H54 (cell line): ENCODE data around the gene RGS7.
"Not testable (repeated sequence)": the region's sequence is repeated elsewhere in the genome, so short reads cannot be mapped to it uniquely, and the experiment has no call there.

Source experiments
- DNase-seq: peaks from one replicate; pipeline ENCODE4 v3.0.0; 2011; ENCODE audit warnings: low spot score, mixed read lengths; ENCODE audit not compliant: insufficient read length
- FAIRE-seq: peaks from 3 replicates; lab custom pipeline; 2011; peaks lifted over from hg19 to GRCh38; lab: Jason Lieb, UNC
- POLR2A ChIP-seq: IDR thresholded peaks from 2 replicates; pipeline ENCODE4 v1.6.1; 2011; ENCODE audit warnings: low read depth, mild to moderate bottlenecking, low read length

Gene RGS7

GRCh38 chr1:240765732-240766363 lies 591.2 kb downstream of the RGS7 start:
- no peak for TF ChIP-seq POLR2A
- DNase-seq: peak; percentile 28
- no peak for FAIRE-seq

- TF ChIP-seq POLR2A: no peak
- FAIRE-seq: no peak
- DNase-seq: no peak
Observed at GRCh38 chr1:240763771-240764170, 593.2 kb downstream of the RGS7 start.

- DNase-seq, FAIRE-seq: not testable (repeated sequence)
Observed at GRCh38 chr1:240763095-240763494, 593.9 kb downstream of the RGS7 start.

GRCh38 chr1:240762471-240762987 lies 594.5 kb downstream of the RGS7 start:
- not testable (repeated sequence) for FAIRE-seq, DNase-seq

GRCh38 chr1:240758777-240759176 lies 598.2 kb downstream of the RGS7 start:
- not testable (repeated sequence) for DNase-seq

GRCh38 chr1:240758296-240758695 lies 598.7 kb downstream of the RGS7 start:
- no peak for FAIRE-seq
- TF ChIP-seq POLR2A: no peak
- no peak for DNase-seq

More at GRCh38 chr1:240758777-240759176, 598.2 kb downstream of the RGS7 start:
- FAIRE-seq: not testable (repeated sequence)

- FAIRE-seq: no peak
- TF ChIP-seq POLR2A: no peak
Observed at GRCh38 chr1:240747907-240748306, 609.1 kb downstream of the RGS7 start.

GRCh38 chr1:240743705-240744104 lies 613.3 kb downstream of the RGS7 start:
- FAIRE-seq (no peak), DNase-seq (no peak)
- TF ChIP-seq POLR2A: no peak

More at GRCh38 chr1:240747907-240748306, 609.1 kb downstream of the RGS7 start:
- DNase-seq: no peak

- DNase-seq (no peak), FAIRE-seq (no peak)
- no peak for TF ChIP-seq POLR2A
Observed at GRCh38 chr1:240739754-240740153, 617.3 kb downstream of the RGS7 start.

GRCh38 chr1:240739139-240739538 lies 617.9 kb downstream of the RGS7 start:
- FAIRE-seq: no peak
- no peak for DNase-seq

GRCh38 chr1:240737766-240738265 lies 619.2 kb downstream of the RGS7 start:
- no peak for DNase-seq
- no peak for FAIRE-seq
- TF ChIP-seq POLR2A: no peak

More at GRCh38 chr1:240739139-240739538, 617.9 kb downstream of the RGS7 start:
- TF ChIP-seq POLR2A: no peak

GRCh38 chr1:240737298-240737697 lies 619.7 kb downstream of the RGS7 start:
- no peak for DNase-seq
- FAIRE-seq: no peak

GRCh38 chr1:240734705-240735104 lies 622.3 kb downstream of the RGS7 start:
- not testable (repeated sequence) for FAIRE-seq, DNase-seq

More at GRCh38 chr1:240737298-240737697, 619.7 kb downstream of the RGS7 start:
- TF ChIP-seq POLR2A: no peak

- no peak for TF ChIP-seq POLR2A
- no peak for DNase-seq
- no peak for FAIRE-seq
Observed at GRCh38 chr1:240734001-240734400, 623.0 kb downstream of the RGS7 start.

GRCh38 chr1:240732390-240732789 lies 624.6 kb downstream of the RGS7 start:
- TF ChIP-seq POLR2A: no peak
- FAIRE-seq: no peak
- peak; percentile 32 for DNase-seq
